Duodenal mucosa (tissue), 2 donors: ENCODE results near the gene UGT2B10.
A peak's percentile ranks its signal among the peaks of the same experiment; 100 is the strongest.
"Not testable (repeated sequence)": the region's sequence is repeated elsewhere in the genome, so short reads cannot be mapped to it uniquely, and the experiment has no call there.

ENCODE experiments used
- H3K27ac ChIP-seq: one replicate; pipeline ENCODE4 v1.7.0; 2013; ENCODE audit warnings: low read depth, low read length
- H3K27me3 ChIP-seq, 2 donors: one replicate each; pipeline ENCODE4 v1.7.0; 2013; ENCODE audit warnings: low read length in 2 of 2, control low read depth in 1 of 2; ENCODE audit not compliant: insufficient read depth in 2 of 2, control insufficient read depth in 1 of 2
- H3K36me3 ChIP-seq, 2 donors: one replicate each; pipeline ENCODE4 v1.7.0; 2013; ENCODE audit warnings: low read length in 2 of 2, control low read depth in 1 of 2; ENCODE audit not compliant: insufficient read depth in 2 of 2, control insufficient read depth in 1 of 2
- H3K4me1 ChIP-seq, 2 donors: one replicate each; pipeline ENCODE4 v1.7.0; 2013; ENCODE audit warnings: low read length in 2 of 2, control low read depth in 1 of 2; ENCODE audit not compliant: insufficient read depth in 2 of 2, control insufficient read depth in 1 of 2
- H3K4me3 ChIP-seq, 2 donors: one replicate each; pipeline ENCODE4 v1.7.0; 2013; ENCODE audit warnings: low read length in 2 of 2, low read depth in 1 of 2
- H3K9ac ChIP-seq, 2 donors: one replicate each; pipeline ENCODE4 v1.7.0; 2013; ENCODE audit warnings: low read length in 2 of 2, low read depth in 1 of 2
- H3K9me3 ChIP-seq, 2 donors: one replicate each; pipeline ENCODE4 v1.7.0; 2013; ENCODE audit warnings: low read length in 2 of 2, control low read depth in 1 of 2; ENCODE audit not compliant: control insufficient read depth in 1 of 2

UGT2B10 gene

DNA sequence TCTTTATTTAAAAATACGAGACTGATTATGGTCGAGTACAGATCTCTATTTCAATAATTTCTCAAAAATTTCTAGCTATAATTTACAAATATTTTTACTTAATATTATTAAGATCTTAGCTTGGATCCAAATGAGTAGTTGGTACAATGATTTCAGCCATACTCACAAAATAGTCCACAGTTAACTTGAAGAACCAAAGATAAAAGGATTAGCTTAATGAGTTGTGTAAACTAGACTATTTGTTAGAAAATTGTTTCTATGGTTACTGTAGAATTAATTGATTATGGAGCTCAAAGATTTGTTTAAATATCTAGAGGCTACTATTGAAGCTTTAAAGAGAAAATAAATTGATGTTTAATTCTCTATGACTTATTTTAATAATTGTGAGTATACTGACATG, 1.6 kb downstream of the UGT2B10 start:
- H3K4me1 ChIP-seq: no peaks in the 10 kb centered on the region
- H3K9me3 ChIP-seq: no peaks in the 10 kb centered on the region
- no peak overlapping the region for H3K9ac ChIP-seq
- no peak overlapping the region for H3K4me3 ChIP-seq
- H3K27me3 ChIP-seq: no peaks in the 10 kb centered on the region
- H3K27ac ChIP-seq: no peak overlapping the region
- H3K36me3 ChIP-seq: no peaks in the 10 kb centered on the region

DNA sequence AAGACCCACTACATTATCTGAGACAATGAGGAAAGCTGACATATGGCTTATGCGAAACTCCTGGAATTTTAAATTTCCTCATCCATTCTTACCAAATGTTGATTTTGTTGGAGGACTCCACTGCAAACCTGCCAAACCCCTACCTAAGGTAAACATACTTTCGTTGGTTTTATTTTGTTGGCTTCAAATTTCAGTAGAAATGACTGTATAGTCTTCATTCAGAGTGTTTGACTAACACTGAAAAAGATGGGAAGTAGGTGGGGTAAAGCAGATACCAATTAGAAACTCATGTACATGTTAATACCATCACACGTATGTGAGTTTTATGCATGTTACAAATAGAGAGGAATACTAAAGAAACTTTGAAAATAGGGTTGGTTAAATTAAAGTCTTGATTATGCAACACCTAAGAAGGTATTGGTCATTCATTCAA, 2.3 kb downstream of the UGT2B10 start:
- not testable (repeated sequence) for H3K9ac ChIP-seq, H3K27ac ChIP-seq, H3K36me3 ChIP-seq, H3K9me3 ChIP-seq, H3K4me1 ChIP-seq, H3K27me3 ChIP-seq, H3K4me3 ChIP-seq

DNA sequence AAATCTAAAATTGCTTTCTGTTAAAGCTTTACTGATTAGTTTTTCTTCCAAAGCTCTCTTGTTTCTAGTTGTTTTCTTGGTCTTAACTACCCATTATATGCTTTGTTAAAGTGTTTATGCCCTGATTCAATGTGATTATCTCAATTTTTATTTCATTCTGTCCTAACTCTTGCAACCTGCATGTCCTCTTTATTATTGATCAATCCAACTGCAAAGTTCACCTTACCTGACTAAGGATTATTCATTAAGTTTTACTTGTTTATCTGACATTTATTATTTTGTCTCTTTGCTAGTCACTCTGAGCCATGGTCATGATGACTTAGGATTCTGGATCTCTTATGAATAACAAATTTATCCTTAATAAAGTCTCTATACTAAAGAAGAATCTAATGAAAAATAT, 15.8 kb downstream of the UGT2B10 start:
- H3K36me3 ChIP-seq: no peaks in the 10 kb centered on the region
- no peak overlapping the region for H3K4me3 ChIP-seq
- no peaks in the 10 kb centered on the region for H3K27me3 ChIP-seq
- H3K4me1 ChIP-seq: no peaks in the 10 kb centered on the region
- no peak overlapping the region for H3K9ac ChIP-seq
- no peak overlapping the region for H3K27ac ChIP-seq
- H3K9me3 ChIP-seq: no peaks in the 10 kb centered on the region

DNA sequence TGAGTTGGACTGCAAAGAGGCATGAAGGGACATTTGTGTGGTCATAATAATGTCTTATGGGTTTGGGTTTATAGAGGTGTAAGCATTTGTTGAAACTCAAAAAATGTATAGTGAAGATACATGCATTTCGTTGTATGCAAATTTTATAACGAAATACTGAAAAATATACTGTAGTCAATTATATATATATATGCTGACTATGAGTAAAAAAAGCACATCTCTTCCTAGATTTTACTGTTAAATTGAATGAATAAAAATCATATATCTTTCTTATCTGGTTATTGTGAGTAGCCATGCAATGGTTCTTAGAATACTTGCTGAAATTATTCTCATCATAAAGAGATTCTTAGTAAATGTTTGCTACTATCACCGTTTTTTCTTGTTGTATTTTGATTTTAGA, 34.5 kb downstream of the UGT2B10 start:
- Histone ChIP-seq H3K27me3 (no peaks in the 10 kb centered on the region), H3K36me3 (no peaks in the 10 kb centered on the region), H3K4me1 (no peaks in the 10 kb centered on the region), H3K4me3 (no peak overlapping the region), H3K9ac (no peak overlapping the region), H3K27ac (no peak overlapping the region), H3K9me3 (peaks cover 0 to 5% of the 10 kb centered on the region in 2 donors)

DNA sequence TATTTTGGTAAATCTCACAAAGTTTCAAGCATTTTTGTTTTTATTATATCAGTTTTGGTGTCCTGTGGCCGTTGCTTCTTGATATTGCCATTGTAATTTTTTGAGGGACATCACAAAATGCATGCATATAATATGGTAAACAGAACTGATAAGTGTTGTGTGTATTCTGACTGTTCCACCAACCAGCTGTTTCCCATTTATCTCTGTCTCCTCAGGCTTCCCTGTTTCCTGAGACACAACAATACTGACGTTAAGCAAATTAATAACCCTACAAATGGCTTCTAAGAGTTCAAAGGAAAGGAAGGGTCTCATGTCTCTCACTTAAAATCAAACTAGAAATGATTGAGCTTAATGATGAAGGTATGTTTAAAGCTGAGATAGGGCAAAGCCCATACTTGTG, 40.0 kb downstream of the UGT2B10 start:
- Histone ChIP-seq H3K36me3 (no peaks in the 10 kb centered on the region), H3K9ac (no peak overlapping the region), H3K27me3 (no peaks in the 10 kb centered on the region), H3K4me3 (no peak overlapping the region), H3K9me3 (peaks cover 7 to 18% of the 10 kb centered on the region in 2 donors), H3K27ac (no peak overlapping the region), H3K4me1 (no peaks in the 10 kb centered on the region)

DNA sequence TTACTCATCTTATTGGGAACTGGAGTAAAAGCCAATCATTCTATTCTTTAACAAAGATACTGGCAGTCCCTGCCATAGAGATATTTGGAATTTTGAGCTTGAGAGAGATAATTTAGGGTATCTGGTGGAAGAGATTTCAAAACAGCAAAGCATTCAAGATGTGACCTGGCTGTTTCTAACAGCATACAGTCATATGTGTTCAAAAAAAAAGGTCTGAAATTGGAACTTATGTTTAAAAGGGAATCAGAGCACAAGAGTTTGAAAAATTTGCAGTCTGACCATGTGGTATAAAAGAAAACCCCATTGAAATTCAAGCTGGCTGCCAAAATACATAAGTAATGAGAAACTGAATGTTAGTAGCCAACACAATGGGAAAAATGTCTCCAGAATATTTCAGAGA, 42.2 kb downstream of the UGT2B10 start:
- H3K4me1 ChIP-seq: no peaks in the 10 kb centered on the region

DNA sequence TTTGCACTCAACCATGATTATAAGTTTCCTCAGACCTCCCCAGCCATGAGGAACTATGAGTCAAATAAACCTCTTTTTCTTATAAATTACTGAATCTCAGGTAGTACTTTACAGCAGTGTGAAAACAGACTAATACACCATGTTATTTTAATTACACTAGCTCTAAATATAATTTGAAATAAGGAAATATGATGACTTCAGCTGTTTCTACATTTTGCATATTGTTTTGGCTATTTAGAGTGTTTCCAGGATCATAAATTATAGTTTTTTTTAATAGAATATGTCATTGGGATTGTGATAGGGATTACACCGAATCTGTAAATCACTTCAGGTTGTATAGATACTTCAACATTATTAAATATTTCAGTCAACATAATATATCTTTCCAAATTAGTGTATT, 43.9 kb downstream of the UGT2B10 start:
- H3K4me3 ChIP-seq: no peak overlapping the region
- no peak overlapping the region for H3K9ac ChIP-seq
- no peaks in the 10 kb centered on the region for H3K4me1 ChIP-seq
- H3K27me3 ChIP-seq: no peaks in the 10 kb centered on the region
- no peak overlapping the region for H3K27ac ChIP-seq
- peaks cover 7 to 18% of the 10 kb centered on the region in 2 donors for H3K9me3 ChIP-seq
- no peaks in the 10 kb centered on the region for H3K36me3 ChIP-seq

More for the DNA sequence above, 42.2 kb downstream of the UGT2B10 start:
- Histone ChIP-seq H3K27me3 (no peaks in the 10 kb centered on the region), H3K4me3 (no peak overlapping the region), H3K36me3 (no peaks in the 10 kb centered on the region), H3K9ac (no peak overlapping the region), H3K27ac (no peak overlapping the region), H3K9me3 (peaks cover 7 to 18% of the 10 kb centered on the region in 2 donors)

DNA sequence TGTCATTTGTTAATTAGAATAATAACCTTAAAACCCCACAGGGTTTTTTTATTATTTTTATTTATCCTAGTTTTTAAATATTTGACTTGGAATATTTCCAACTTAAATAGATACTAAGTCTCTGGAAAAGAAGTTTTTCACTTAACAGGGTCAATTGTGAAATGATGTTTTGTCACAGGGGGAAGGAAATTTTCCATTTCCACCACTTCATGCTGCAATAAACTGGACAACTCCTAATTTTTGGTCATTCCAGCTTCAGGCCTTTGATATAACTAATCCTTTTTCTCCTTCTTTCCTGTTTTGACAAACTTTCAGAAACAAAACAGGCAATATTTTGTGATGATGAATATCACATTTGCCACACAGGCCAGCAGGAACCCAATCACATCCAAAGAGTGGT, 45.3 kb downstream of the UGT2B10 start:
- H3K9ac ChIP-seq: no peak overlapping the region
- H3K9me3 ChIP-seq: peaks cover 7 to 18% of the 10 kb centered on the region in 2 donors
- H3K36me3 ChIP-seq: no peaks in the 10 kb centered on the region

DNA sequence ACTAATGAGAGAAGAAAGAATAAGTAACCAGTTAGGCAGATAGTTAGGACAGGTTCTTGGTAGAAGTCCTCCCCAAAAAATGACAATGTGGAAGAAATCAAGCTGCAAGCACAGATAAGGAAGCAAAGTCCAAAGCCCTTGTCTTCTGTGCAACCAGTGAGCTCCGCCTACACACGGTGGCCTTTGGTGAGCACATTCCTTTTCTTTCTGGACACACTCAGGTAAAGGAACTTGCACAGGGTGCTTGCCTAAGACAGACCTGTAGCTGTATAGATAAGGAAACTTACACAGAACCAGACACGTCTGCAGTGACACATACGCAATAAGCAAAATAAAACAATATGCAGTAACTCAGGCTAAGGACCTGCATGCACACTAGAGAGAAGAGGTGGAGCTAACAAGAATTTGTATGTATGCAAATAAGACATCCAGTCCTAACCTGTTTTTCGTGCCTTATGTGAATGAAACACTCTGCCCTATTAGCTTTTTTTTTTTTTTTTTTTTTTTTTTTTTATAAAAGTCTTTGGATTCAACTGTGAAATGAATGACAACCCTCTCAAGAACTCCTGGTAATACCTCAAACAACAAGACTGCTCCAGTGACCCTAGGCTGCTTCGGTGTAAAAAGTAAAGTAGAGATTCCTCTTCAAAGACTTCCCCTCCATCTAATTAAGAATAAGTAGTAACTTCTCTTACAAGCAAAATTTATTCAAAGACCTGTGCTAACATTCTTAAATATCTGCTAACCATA, 48.8 kb downstream of the UGT2B10 start:
- peak overlapping the region; percentile 14 to 48 for H3K4me3 ChIP-seq
- H3K27ac ChIP-seq: no peak overlapping the region

More for the DNA sequence above, 45.3 kb downstream of the UGT2B10 start:
- Histone ChIP-seq H3K4me3 (no peak overlapping the region), H3K4me1 (no peaks in the 10 kb centered on the region), H3K27me3 (no peaks in the 10 kb centered on the region), H3K27ac (no peak overlapping the region)

DNA sequence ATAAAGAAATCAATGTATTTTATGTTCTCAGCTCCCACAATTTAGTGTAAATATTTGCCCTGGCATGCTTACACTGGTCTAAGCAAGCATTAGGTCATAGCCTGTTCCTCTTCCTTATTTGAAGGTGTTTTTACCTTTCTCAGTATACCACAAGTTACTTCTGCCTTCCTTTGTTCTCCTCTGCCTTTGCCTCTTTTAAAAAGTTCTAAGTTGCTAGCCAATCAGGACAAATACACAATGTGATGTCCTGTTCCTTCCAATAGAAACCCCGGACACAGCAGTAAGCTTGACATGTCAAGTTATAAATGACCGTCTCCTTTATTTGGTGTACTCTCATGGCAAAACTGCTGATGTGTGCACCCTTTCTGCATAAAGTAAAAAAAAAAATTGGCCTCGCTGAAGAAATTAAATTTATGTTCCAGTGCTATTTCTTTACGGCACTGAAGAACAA, 49.4 kb downstream of the UGT2B10 start:
- H3K4me1 ChIP-seq: no peaks in the 10 kb centered on the region
- H3K36me3 ChIP-seq: no peaks in the 10 kb centered on the region
- H3K9me3 ChIP-seq: no peaks in the 10 kb centered on the region
- no peaks in the 10 kb centered on the region for H3K27me3 ChIP-seq
- no peak overlapping the region for H3K4me3 ChIP-seq
- no peak overlapping the region for H3K9ac ChIP-seq
- no peak overlapping the region for H3K27ac ChIP-seq

More for the DNA sequence above, 48.8 kb downstream of the UGT2B10 start:
- Histone ChIP-seq H3K27me3 (no peaks in the 10 kb centered on the region), H3K9ac (no peak overlapping the region), H3K4me1 (no peaks in the 10 kb centered on the region), H3K36me3 (no peaks in the 10 kb centered on the region), H3K9me3 (no peaks in the 10 kb centered on the region)
